22Rv1 (cell line): ENCODE measurements around the gene EXD3.
"Not testable (repeated sequence)": the region's sequence is repeated elsewhere in the genome, so short reads cannot be mapped to it uniquely, and the experiment has no call there.

Source experiments
- H3K27ac ChIP-seq: fragments of 450-650 bp; 2 replicates; pipeline ENCODE4 v1.5.1; 2017
- CTCF ChIP-seq: fragments of 450-650 bp; IDR thresholded peaks from 2 replicates; pipeline ENCODE4 v1.5.1; 2017; ENCODE audit warnings: mild to moderate bottlenecking
- ZFX ChIP-seq: fragments of 450-650 bp; IDR thresholded peaks from 2 replicates; pipeline ENCODE4 v1.6.1; 2017; ENCODE audit warnings: antibody characterized with exemption, borderline replicate concordance

Gene EXD3

GRCh38 chr9:137422604-137423513, at the start of gene EXD3, which contains the start of gene NOXA1:
Gene EXD3, minus strand, starts transcription at chr9:137423162. Its CDS starts 27,805 bp downstream, at chr9:137395357.
Gene NOXA1, plus strand, starts transcription at chr9:137423393. Its CDS starts 137 bp downstream, at chr9:137423530.
- TF ChIP-seq ZFX (no peak), CTCF (peak; percentile 97)
- H3K27ac ChIP-seq: peak within 1 kb of the TSS; percentile 74

GRCh38 chr9:137470785-137471184, 47.8 kb upstream of the EXD3 start:
- no peak for TF ChIP-seq CTCF
- no peak for TF ChIP-seq ZFX
- H3K27ac ChIP-seq: no peak overlapping the region

GRCh38 chr9:137467896-137468295, 44.9 kb upstream of the EXD3 start:
- H3K27ac ChIP-seq: no peak overlapping the region
- TF ChIP-seq CTCF (no peak), ZFX (no peak)

- H3K27ac ChIP-seq: no peak overlapping the region
- TF ChIP-seq ZFX (no peak), CTCF (no peak)
Measured at GRCh38 chr9:137467161-137467581, 44.2 kb upstream of the EXD3 start.

GRCh38 chr9:137466389-137467085, 43.6 kb upstream of the EXD3 start:
- H3K27ac ChIP-seq: not testable (repeated sequence)

- TF ChIP-seq CTCF: no peak
- TF ChIP-seq ZFX: no peak
- H3K27ac ChIP-seq: no peak overlapping the region
Measured at GRCh38 chr9:137465720-137466388, 42.9 kb upstream of the EXD3 start.

- TF ChIP-seq ZFX: no peak
- no peak for TF ChIP-seq CTCF
- H3K27ac ChIP-seq: no peak overlapping the region
Measured at GRCh38 chr9:137465000-137465719, 42.2 kb upstream of the EXD3 start.
